H9 (cell line): ENCODE measurements around the gene RPL14. TPM values are rescaled to one million over a fixed set of nuclear protein-coding genes. Genes with fewer than 3 reads are reported as not detected.

ENCODE experiments used
- DNase-seq: peaks from one replicate; pipeline ENCODE4 v3.0.0-alpha.2; 2017
- H2AFZ ChIP-seq: one replicate; pipeline ENCODE4 v1.6.1; 2013; ENCODE audit warnings: mild to moderate bottlenecking, low read length, control low read depth, moderate library complexity
- H2AK5ac ChIP-seq: 2 replicates; pipeline ENCODE4 v1.6.1; 2013; ENCODE audit warnings: low read length, control low read depth, mixed read lengths; ENCODE audit not compliant: insufficient read length
- H2BK120ac ChIP-seq: one replicate; pipeline ENCODE4 v1.6.1; 2013; ENCODE audit warnings: low read depth, mild to moderate bottlenecking, low read length, control low read depth, inconsistent platforms; ENCODE audit not compliant: poor library complexity, severe bottlenecking
- H2BK12ac ChIP-seq: 2 replicates; pipeline ENCODE4 v1.6.1; 2013; ENCODE audit warnings: low read length, control low read depth, mixed read lengths, low read depth; ENCODE audit not compliant: insufficient read length
- H2BK15ac ChIP-seq: 2 replicates; pipeline ENCODE4 v1.6.1; 2013; ENCODE audit warnings: low read depth, low read length, control low read depth
- H2BK20ac ChIP-seq: one replicate; pipeline ENCODE4 v1.6.1; 2013; ENCODE audit warnings: low read depth, mild to moderate bottlenecking, low read length, control low read depth, inconsistent platforms; ENCODE audit not compliant: poor library complexity, severe bottlenecking
- H2BK5ac ChIP-seq: 2 replicates; pipeline ENCODE4 v1.6.1; 2013; ENCODE audit warnings: low read length, control low read depth, mixed read lengths; ENCODE audit not compliant: insufficient read length
- H3K14ac ChIP-seq: 2 replicates; pipeline ENCODE4 v1.6.1; 2013; ENCODE audit warnings: low read length, control low read depth; ENCODE audit not compliant: insufficient read depth
- H3K18ac ChIP-seq: 2 replicates; pipeline ENCODE4 v1.6.1; 2013; ENCODE audit warnings: low read depth, mild to moderate bottlenecking, mixed read lengths, low read length, control low read depth; ENCODE audit not compliant: insufficient read length
- H3K23ac ChIP-seq: 2 replicates; pipeline ENCODE4 v1.6.1; 2013; ENCODE audit warnings: low read length, control low read depth, mixed read lengths, low read depth; ENCODE audit not compliant: insufficient read length
- H3K23me2 ChIP-seq: 2 replicates; pipeline ENCODE4 v1.6.1; 2013; ENCODE audit warnings: low read depth, mild to moderate bottlenecking, mixed read lengths, low read length, control low read depth; ENCODE audit not compliant: insufficient read length, poor library complexity, severe bottlenecking
- H3K27ac ChIP-seq: 2 replicates; pipeline ENCODE4 v1.5.1; 2013; ENCODE audit warnings: low read length, control low read depth, mixed read lengths, low read depth; ENCODE audit not compliant: insufficient read length
- H3K27me3 ChIP-seq: 2 replicates; pipeline ENCODE4 v1.6.1; 2013; ENCODE audit warnings: low read length, control low read depth, inconsistent platforms; ENCODE audit not compliant: insufficient read depth
- H3K4ac ChIP-seq: 2 replicates; pipeline ENCODE4 v1.6.1; 2013; ENCODE audit warnings: low read depth, mild to moderate bottlenecking, control low read depth, inconsistent platforms, low read length, moderate library complexity
- H3K4me1 ChIP-seq: 2 replicates; pipeline ENCODE4 v1.6.1; 2013; ENCODE audit warnings: low read length, control low read depth, inconsistent platforms; ENCODE audit not compliant: insufficient read depth
- H3K4me2 ChIP-seq: 2 replicates; pipeline ENCODE4 v1.6.1; 2013; ENCODE audit warnings: low read length, control low read depth, mixed read lengths; ENCODE audit not compliant: insufficient read length, insufficient read depth
- H3K56ac ChIP-seq: 2 replicates; pipeline ENCODE4 v1.6.1; 2013; ENCODE audit warnings: low read depth, mild to moderate bottlenecking, mixed read lengths, low read length, control low read depth; ENCODE audit not compliant: insufficient read length
- H3K79me1 ChIP-seq: 2 replicates; pipeline ENCODE4 v1.6.1; 2013; ENCODE audit warnings: low read depth, mild to moderate bottlenecking, moderate library complexity, low read length, control low read depth, inconsistent platforms; ENCODE audit not compliant: insufficient read depth, poor library complexity, severe bottlenecking
- H3K79me2 ChIP-seq: 2 replicates; pipeline ENCODE4 v1.6.1; 2013; ENCODE audit warnings: low read length, control low read depth, inconsistent platforms; ENCODE audit not compliant: insufficient read depth
- H3K9ac ChIP-seq: 2 replicates; pipeline ENCODE4 v1.6.1; 2013; ENCODE audit warnings: low read length, control low read depth, mixed read lengths; ENCODE audit not compliant: insufficient read length; ENCODE audit errors: extremely low read depth
- H3K9me3 ChIP-seq: one replicate; pipeline ENCODE4 v1.6.1; 2013; ENCODE audit warnings: low read depth, low read length, inconsistent platforms; ENCODE audit not compliant: control insufficient read depth
- H3T11ph ChIP-seq: one replicate; pipeline ENCODE4 v1.6.1; 2013; ENCODE audit warnings: mild to moderate bottlenecking, low read length, control low read depth, inconsistent platforms
- H4K20me1 ChIP-seq: one replicate; pipeline ENCODE4 v1.6.1; 2013; ENCODE audit not compliant: control insufficient read depth, insufficient read length, insufficient read depth
- H4K5ac ChIP-seq: 2 replicates; pipeline ENCODE4 v1.6.1; 2013; ENCODE audit warnings: low read depth, mild to moderate bottlenecking, mixed read lengths, low read length, control low read depth; ENCODE audit not compliant: insufficient read length
- H4K8ac ChIP-seq: replicated peaks from 2 replicates; pipeline ENCODE4 v1.6.1; 2013; ENCODE audit warnings: low read length, control low read depth, mixed read lengths, low read depth; ENCODE audit not compliant: insufficient read length
- H4K91ac ChIP-seq: 2 replicates; pipeline ENCODE4 v1.6.1; 2013; ENCODE audit warnings: low read depth, mild to moderate bottlenecking, moderate library complexity, mixed read lengths, low read length, control low read depth; ENCODE audit not compliant: insufficient read length
- H3K27ac Mint-ChIP-seq, 3 experiments: 2 replicates in 2 of 3; 3 replicates in 1 of 3; pipeline ENCODE4 v1.8.0; 2020 to 2021; ENCODE audit warnings: mixed read lengths in 3 of 3, mild to moderate bottlenecking in 1 of 3, moderate library complexity in 1 of 3
- H3K27me3 Mint-ChIP-seq: 2 replicates; pipeline ENCODE4 v1.8.0; 2021; ENCODE audit warnings: low read depth, mild to moderate bottlenecking, moderate library complexity, mixed read lengths
- H3K36me3 Mint-ChIP-seq, 3 experiments: 2 replicates in 2 of 3; 3 replicates in 1 of 3; pipeline ENCODE4 v1.8.0; 2020 to 2021; ENCODE audit warnings: low read depth in 3 of 3, mixed read lengths in 3 of 3; ENCODE audit not compliant: insufficient read depth in 1 of 3
- H3K4me1 Mint-ChIP-seq, 2 experiments: 2 replicates each; pipeline ENCODE4 v1.8.0; 2020; ENCODE audit warnings: mixed read lengths in 2 of 2
- H3K4me3 Mint-ChIP-seq, 2 experiments: 2 replicates in 1 of 2; 3 replicates in 1 of 2; pipeline ENCODE4 v1.8.0; 2020 to 2021; ENCODE audit warnings: mild to moderate bottlenecking in 2 of 2, mixed read lengths in 2 of 2, moderate library complexity in 1 of 2
- H3K9me3 Mint-ChIP-seq, 2 experiments: 2 replicates in 1 of 2; 3 replicates in 1 of 2; pipeline ENCODE4 v1.8.0; 2020; ENCODE audit warnings: mild to moderate bottlenecking in 2 of 2, mixed read lengths in 2 of 2, moderate library complexity in 1 of 2
- CTCF ChIP-seq: fragments of 200-600 bp; sonication (generic); conservative IDR thresholded peaks from 3 replicates; pipeline ENCODE4 v1.8.0; 2021; ENCODE audit warnings: antibody characterized with exemption, mild to moderate bottlenecking
- WGBS: extraction: QIAGEN DNeasy Blood & Tissue Kit; methylation state at CpG from one replicate; pipeline ENCODE4 v1.1.7; 2013; ENCODE audit warnings: missing lambda C conversion rate, low lambda C conversion rate, mixed read lengths; ENCODE audit not compliant: insufficient read length; ENCODE audit errors: extremely low coverage; 5-methylcytosine and 5-hydroxymethylcytosine counted together
- total RNA-seq: library from RNA; stranded (reverse); gene quantifications from 2 replicates; pipeline ENCODE4 v1.2.1, GENCODE V29; 2021

RPL14 gene
- total RNA-seq, 1 experiment from 2014 or later, result 2,490 TPM

- no peak for DNase-seq
- H4K5ac ChIP-seq, result no peak overlapping the region
- H3K14ac ChIP-seq, result no peak overlapping the region
- no peak overlapping the region for H3T11ph ChIP-seq
- H2BK15ac ChIP-seq, result no peak overlapping the region
- H2BK120ac ChIP-seq, result no peak overlapping the region
- peaks cover 24 to 81% (median 74%) of the 10 kb centered on the region in 3 experiments for H3K36me3 Mint-ChIP-seq
- no peak overlapping the region for H3K56ac ChIP-seq
- H2AK5ac ChIP-seq, result no peak overlapping the region
- H3K27ac Mint-ChIP-seq, result no peak overlapping the region; a peak in 1 of 7 replicates
- H4K8ac ChIP-seq, result no peak overlapping the region
- no peaks in the 10 kb centered on the region for H3K27me3 ChIP-seq
- H4K91ac ChIP-seq, result no peak overlapping the region
- peaks cover 2% of the 10 kb centered on the region; the same call in 1 of the 2 replicates for H3K79me2 ChIP-seq
- no peaks in the 10 kb centered on the region; the same call in 1 of the 2 replicates for H3K27me3 Mint-ChIP-seq
- no CpG with 5 or more reads among the region's 1 CpG for WGBS
- no peak overlapping the region for H3K4ac ChIP-seq
- no peak overlapping the region for H2AFZ ChIP-seq
- H3K27ac ChIP-seq, result no peak overlapping the region
- H3K4me3 Mint-ChIP-seq, result no peak overlapping the region
- H3K4me2 ChIP-seq, result no peak overlapping the region
- 0 out of 5 replicates have a peak, but pooled peaks cover 0 to 2% of the 10 kb centered on the region in 2 experiments for H3K9me3 Mint-ChIP-seq
- H3K4me1 Mint-ChIP-seq, result peaks cover 7 to 8% of the 10 kb centered on the region in 2 experiments
- no peaks in the 10 kb centered on the region for H3K4me1 ChIP-seq
- no peak overlapping the region for H3K23ac ChIP-seq
- H3K79me1 ChIP-seq, result no peaks in the 10 kb centered on the region
- no peak overlapping the region for H2BK12ac ChIP-seq
- no peak overlapping the region for H3K9ac ChIP-seq
- H3K18ac ChIP-seq, result no peak overlapping the region
- no peaks in the 10 kb centered on the region for H3K23me2 ChIP-seq
- no peak overlapping the region for H2BK20ac ChIP-seq
- TF ChIP-seq CTCF, result no peak
- no peak overlapping the region for H2BK5ac ChIP-seq
- no peaks in the 10 kb centered on the region for H4K20me1 ChIP-seq
- no peaks in the 10 kb centered on the region for H3K9me3 ChIP-seq
Observed at GRCh38 chr3:40511031-40511718, 54.0 kb downstream of the RPL14 start.
